SH-SY5Y (cell line): ENCODE data around the gene FAM199X.

Source experiments
- GATA2 ChIP-seq: IDR thresholded peaks from 2 replicates; pipeline ENCODE4 v1.6.1; 2011; ENCODE audit warnings: mild to moderate bottlenecking, low read depth, low read length
- GATA3 ChIP-seq: IDR thresholded peaks from 2 replicates; pipeline ENCODE4 v1.6.1; 2011; ENCODE audit warnings: low read depth, mild to moderate bottlenecking, low read length, moderate library complexity

DNA sequence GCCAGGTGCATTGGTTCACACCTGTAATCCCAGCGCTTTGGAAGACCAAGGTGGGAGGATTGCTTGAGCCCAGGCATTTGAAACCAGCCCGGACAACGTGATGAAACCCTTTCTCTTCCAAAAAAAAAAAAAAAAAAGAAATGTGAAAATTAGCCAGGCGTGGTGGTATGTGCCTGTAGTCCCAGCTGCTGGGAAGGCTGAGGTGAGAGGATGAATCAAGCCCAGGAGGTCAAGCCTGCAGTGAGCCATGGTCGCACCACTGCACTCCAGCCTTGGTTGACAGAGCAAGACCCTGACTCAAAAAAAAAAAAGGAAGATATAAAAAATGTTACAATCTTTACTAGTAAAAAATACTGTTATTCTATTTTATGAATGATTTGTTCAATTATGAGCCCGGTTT lies 5.9 kb downstream of the FAM199X start:
- TF ChIP-seq GATA2 (no peak), GATA3 (no peak)
